GM12878 (cell line): ENCODE data around the gene TMEM150B. TPM values are rescaled to one million over a fixed set of nuclear protein-coding genes. Genes with fewer than 3 reads are reported as not detected.
A peak's percentile ranks its signal among the peaks of the same experiment; 100 is the strongest.

Experiments
- ATF7 ChIP-seq: fragments of 450-650 bp; IDR thresholded peaks from 2 replicates; pipeline ENCODE4 v1.6.1; 2016; ENCODE audit warnings: low read depth, mild to moderate bottlenecking
- BMI1 ChIP-seq: fragments of 450-650 bp; IDR thresholded peaks from 2 replicates; pipeline ENCODE4 v1.6.1; 2016; ENCODE audit warnings: mild to moderate bottlenecking, moderate library complexity, borderline replicate concordance
- CREB1 ChIP-seq: IDR thresholded peaks from 2 replicates; pipeline ENCODE4 v1.6.1; 2012; ENCODE audit warnings: low read depth, mild to moderate bottlenecking, inconsistent platforms
- DPF2 ChIP-seq: fragments of 450-650 bp; IDR thresholded peaks from 2 replicates; pipeline ENCODE4 v1.6.1; 2017; ENCODE audit warnings: mild to moderate bottlenecking
- EP300 ChIP-seq, 2 experiments: fragments of 150-350 bp in 1 of 2; IDR thresholded peaks; 2 replicates each; pipeline ENCODE4 v1.6.1; 2011 to 2012; ENCODE audit warnings: low read depth in 2 of 2, low read length in 2 of 2, borderline replicate concordance in 1 of 2, improper control_type of control experiment in 1 of 2, inconsistent platforms in 1 of 2; ENCODE audit not compliant: control insufficient read depth in 1 of 2
- IKZF1 ChIP-seq: fragments of 450-650 bp; conservative IDR thresholded peaks from 2 replicates; pipeline ENCODE4 v1.6.1; 2017; ENCODE audit warnings: antibody characterized with exemption, mild to moderate bottlenecking
- IKZF2 ChIP-seq, 2 experiments: fragments of 450-650 bp; IDR thresholded peaks; 2 replicates each; pipeline ENCODE4 v1.6.1; 2017; ENCODE audit warnings: mild to moderate bottlenecking in 2 of 2, moderate library complexity in 2 of 2
- NFYA ChIP-seq: IDR thresholded peaks from 2 replicates; pipeline ENCODE4 v1.6.1; 2011; ENCODE audit warnings: low read depth, mild to moderate bottlenecking, low read length, improper control_type of control experiment, borderline replicate concordance
- NFYB ChIP-seq: IDR thresholded peaks from 2 replicates; pipeline ENCODE4 v1.6.1; 2011; ENCODE audit warnings: low read depth, mild to moderate bottlenecking, low read length, improper control_type of control experiment, moderate library complexity; ENCODE audit not compliant: insufficient read depth
- RUNX3 ChIP-seq: IDR thresholded peaks from 2 replicates; pipeline ENCODE4 v1.6.1; 2012; ENCODE audit warnings: low read length, inconsistent platforms
- SIN3A ChIP-seq: IDR thresholded peaks from 2 replicates; pipeline ENCODE4 v1.6.1; 2012; ENCODE audit warnings: low read depth, low read length, improper control_type of control experiment
- SMC3 ChIP-seq: IDR thresholded peaks from 2 replicates; pipeline ENCODE4 v1.6.1; 2011; ENCODE audit warnings: low read length, improper control_type of control experiment, borderline replicate concordance
- TARDBP ChIP-seq: IDR thresholded peaks from 2 replicates; pipeline ENCODE4 v1.6.1; 2016; ENCODE audit warnings: borderline replicate concordance
- ZNF207 ChIP-seq: fragments of 450-650 bp; IDR thresholded peaks from 2 replicates; pipeline ENCODE4 v1.6.1; 2014; ENCODE audit warnings: antibody characterized with exemption, mild to moderate bottlenecking, borderline replicate concordance
- polyA plus RNA-seq, 11 experiments: library from polyadenylated mRNA; depleted of rRNA in 4 of 11; unstranded in 6 of 11; stranded (reverse) in 5 of 11; fragments of >200 nt; fragmentation: Nextera tagmentation in 4 of 11; fragmentation: Illumina TruSeq in 1 of 11; extraction: Ambion mirVana in 4 of 11; extraction: Trizol in 1 of 11; gene quantifications; 1 replicate in 1 of 11; 2 replicates in 10 of 11; pipeline versions ENCODE4 v1.2.1 to v1.2.3, GENCODE V29; 2011 to 2016; ENCODE audit warnings: inconsistent platforms in 2 of 11, missing spikeins in 2 of 11, low read depth in 1 of 11
- total RNA-seq, 4 experiments: library from RNA; depleted of rRNA in 3 of 4; stranded (reverse); fragments of >200 nt in 3 of 4; fragmentation: Illumina TruSeq in 1 of 4; extraction: Trizol in 1 of 4; gene quantifications; 2 replicates each; pipeline versions ENCODE4 v1.2.1 to v1.2.3, GENCODE V29; 2013 to 2021
- TF ChIP-seq, protein P1 (sequence below): fragments of 150-350 bp; IDR thresholded peaks from 2 replicates; pipeline ENCODE4 v1.6.1; 2016; ENCODE audit warnings: low read depth, low read length
- TF ChIP-seq, protein P2 (sequence below): fragments of 450-650 bp; IDR thresholded peaks from 2 replicates; pipeline ENCODE4 v1.6.1; 2014; ENCODE audit warnings: mild to moderate bottlenecking
- TF ChIP-seq, protein P3 (sequence below): fragments of 450-650 bp; IDR thresholded peaks from 2 replicates; pipeline ENCODE4 v1.6.1; 2016; ENCODE audit warnings: mild to moderate bottlenecking, moderate library complexity, borderline replicate concordance
- TF ChIP-seq, protein P4 (sequence below): IDR thresholded peaks from 2 replicates; pipeline ENCODE4 v1.6.1; 2012; ENCODE audit warnings: low read depth, low read length, improper control_type of control experiment

Gene TMEM150B
- total and polyA plus RNA-seq, 10 of the 15 experiments (the other 5 are each of a cell fraction or from before 2014, with no cell fraction given) = 0.09 to 0.23 (median 0.18) TPM; not detected in 6

DNA sequence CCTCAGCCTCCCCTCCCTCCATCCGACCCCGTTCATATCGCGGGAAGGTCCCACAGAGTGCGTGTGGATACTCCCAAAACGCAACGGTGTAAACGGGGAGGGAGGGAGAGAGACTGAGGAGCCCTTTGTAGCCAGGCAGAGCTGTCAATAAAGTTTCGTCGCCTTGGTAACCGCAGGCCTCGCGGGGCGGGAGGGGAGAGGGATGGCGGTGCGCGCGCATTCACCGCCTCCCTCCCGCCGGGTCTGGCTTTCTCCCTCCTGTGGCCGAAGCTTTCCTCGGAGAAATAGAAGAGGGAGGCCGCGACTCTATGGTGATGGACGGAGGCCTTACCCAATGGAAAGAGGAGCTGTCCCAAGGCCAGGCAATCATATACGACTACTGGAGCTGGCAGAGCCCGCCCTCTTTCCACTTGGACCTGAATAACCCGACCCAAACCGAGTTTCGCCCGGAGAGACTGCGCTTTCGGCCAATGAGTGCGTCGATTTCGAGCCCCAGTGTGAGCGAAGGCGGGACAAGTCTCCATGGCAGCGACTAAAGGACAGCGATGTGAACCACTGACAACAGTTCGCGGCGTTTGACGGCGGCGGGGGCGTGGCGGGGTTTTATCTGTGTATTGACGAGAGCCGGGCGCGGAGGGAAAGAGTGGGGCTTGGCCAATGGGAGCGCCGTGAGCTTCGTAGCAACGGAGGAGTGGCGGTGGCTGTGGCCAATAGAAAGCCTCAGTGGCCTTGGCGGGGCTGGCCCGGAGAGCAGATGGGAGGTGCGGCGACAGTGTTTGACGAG lies 14.2 kb upstream of the TMEM150B start, which contains the start of gene KMT5C (continued):
- TF ChIP-seq, protein P1, sequence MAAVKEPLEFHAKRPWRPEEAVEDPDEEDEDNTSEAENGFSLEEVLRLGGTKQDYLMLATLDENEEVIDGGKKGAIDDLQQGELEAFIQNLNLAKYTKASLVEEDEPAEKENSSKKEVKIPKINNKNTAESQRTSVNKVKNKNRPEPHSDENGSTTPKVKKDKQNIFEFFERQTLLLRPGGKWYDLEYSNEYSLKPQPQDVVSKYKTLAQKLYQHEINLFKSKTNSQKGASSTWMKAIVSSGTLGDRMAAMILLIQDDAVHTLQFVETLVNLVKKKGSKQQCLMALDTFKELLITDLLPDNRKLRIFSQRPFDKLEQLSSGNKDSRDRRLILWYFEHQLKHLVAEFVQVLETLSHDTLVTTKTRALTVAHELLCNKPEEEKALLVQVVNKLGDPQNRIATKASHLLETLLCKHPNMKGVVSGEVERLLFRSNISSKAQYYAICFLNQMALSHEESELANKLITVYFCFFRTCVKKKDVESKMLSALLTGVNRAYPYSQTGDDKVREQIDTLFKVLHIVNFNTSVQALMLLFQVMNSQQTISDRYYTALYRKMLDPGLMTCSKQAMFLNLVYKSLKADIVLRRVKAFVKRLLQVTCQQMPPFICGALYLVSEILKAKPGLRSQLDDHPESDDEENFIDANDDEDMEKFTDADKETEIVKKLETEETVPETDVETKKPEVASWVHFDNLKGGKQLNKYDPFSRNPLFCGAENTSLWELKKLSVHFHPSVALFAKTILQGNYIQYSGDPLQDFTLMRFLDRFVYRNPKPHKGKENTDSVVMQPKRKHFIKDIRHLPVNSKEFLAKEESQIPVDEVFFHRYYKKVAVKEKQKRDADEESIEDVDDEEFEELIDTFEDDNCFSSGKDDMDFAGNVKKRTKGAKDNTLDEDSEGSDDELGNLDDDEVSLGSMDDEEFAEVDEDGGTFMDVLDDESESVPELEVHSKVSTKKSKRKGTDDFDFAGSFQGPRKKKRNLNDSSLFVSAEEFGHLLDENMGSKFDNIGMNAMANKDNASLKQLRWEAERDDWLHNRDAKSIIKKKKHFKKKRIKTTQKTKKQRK = peak; percentile 96
- TF ChIP-seq NFYA (peak; percentile 39; the same call in 1 of the 2 replicates), RUNX3 (peak; percentile 72), BMI1 (peak; percentile 94), IKZF2 (IDR thresholded peaks at IDR 0.05) (peak; percentile 6 to 64; a peak in 3 of 4 replicates), SIN3A (peak; percentile 53; the same call in 1 of the 2 replicates), TARDBP (peak; percentile 77; the same call in 1 of the 2 replicates), NFYB (peak; percentile 98), CREB1 (peak; percentile 98), ZNF207 (0 out of 2 replicates have a peak, but pooled peaks have one; percentile 52), ATF7 (peak; percentile 57), DPF2 (peak; percentile 100), SMC3 (no peak), EP300 (IDR thresholded peaks at IDR 0.05; ENCODE audit: borderline replicate concordance in 1 of 2, control insufficient read depth in 1 of 2, low read depth in 2 of 2, low read length in 2 of 2) (no peak), IKZF1 (peak; percentile 51)
- TF ChIP-seq, protein P2, sequence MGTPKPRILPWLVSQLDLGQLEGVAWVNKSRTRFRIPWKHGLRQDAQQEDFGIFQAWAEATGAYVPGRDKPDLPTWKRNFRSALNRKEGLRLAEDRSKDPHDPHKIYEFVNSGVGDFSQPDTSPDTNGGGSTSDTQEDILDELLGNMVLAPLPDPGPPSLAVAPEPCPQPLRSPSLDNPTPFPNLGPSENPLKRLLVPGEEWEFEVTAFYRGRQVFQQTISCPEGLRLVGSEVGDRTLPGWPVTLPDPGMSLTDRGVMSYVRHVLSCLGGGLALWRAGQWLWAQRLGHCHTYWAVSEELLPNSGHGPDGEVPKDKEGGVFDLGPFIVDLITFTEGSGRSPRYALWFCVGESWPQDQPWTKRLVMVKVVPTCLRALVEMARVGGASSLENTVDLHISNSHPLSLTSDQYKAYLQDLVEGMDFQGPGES = peak; percentile 97
- TF ChIP-seq, protein P3, sequence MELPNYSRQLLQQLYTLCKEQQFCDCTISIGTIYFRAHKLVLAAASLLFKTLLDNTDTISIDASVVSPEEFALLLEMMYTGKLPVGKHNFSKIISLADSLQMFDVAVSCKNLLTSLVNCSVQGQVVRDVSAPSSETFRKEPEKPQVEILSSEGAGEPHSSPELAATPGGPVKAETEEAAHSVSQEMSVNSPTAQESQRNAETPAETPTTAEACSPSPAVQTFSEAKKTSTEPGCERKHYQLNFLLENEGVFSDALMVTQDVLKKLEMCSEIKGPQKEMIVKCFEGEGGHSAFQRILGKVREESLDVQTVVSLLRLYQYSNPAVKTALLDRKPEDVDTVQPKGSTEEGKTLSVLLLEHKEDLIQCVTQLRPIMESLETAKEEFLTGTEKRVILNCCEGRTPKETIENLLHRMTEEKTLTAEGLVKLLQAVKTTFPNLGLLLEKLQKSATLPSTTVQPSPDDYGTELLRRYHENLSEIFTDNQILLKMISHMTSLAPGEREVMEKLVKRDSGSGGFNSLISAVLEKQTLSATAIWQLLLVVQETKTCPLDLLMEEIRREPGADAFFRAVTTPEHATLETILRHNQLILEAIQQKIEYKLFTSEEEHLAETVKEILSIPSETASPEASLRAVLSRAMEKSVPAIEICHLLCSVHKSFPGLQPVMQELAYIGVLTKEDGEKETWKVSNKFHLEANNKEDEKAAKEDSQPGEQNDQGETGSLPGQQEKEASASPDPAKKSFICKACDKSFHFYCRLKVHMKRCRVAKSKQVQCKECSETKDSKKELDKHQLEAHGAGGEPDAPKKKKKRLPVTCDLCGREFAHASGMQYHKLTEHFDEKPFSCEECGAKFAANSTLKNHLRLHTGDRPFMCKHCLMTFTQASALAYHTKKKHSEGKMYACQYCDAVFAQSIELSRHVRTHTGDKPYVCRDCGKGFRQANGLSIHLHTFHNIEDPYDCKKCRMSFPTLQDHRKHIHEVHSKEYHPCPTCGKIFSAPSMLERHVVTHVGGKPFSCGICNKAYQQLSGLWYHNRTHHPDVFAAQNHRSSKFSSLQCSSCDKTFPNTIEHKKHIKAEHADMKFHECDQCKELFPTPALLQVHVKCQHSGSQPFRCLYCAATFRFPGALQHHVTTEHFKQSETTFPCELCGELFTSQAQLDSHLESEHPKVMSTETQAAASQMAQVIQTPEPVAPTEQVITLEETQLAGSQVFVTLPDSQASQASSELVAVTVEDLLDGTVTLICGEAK = peak; percentile 98
- TF ChIP-seq, protein P4, sequence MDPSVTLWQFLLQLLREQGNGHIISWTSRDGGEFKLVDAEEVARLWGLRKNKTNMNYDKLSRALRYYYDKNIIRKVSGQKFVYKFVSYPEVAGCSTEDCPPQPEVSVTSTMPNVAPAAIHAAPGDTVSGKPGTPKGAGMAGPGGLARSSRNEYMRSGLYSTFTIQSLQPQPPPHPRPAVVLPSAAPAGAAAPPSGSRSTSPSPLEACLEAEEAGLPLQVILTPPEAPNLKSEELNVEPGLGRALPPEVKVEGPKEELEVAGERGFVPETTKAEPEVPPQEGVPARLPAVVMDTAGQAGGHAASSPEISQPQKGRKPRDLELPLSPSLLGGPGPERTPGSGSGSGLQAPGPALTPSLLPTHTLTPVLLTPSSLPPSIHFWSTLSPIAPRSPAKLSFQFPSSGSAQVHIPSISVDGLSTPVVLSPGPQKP = no peak
